HEK293 (cell line): ENCODE results near the gene KHDRBS2.

Experiments used
- CTCF ChIP-seq: fragments of 450-650 bp; formaldehyde crosslinking; IDR thresholded peaks from 2 replicates; pipeline ENCODE4 v1.5.1; 2016; ENCODE audit warnings: missing biosample characterization, missing genetic modification characterization
- KLF17 ChIP-seq: fragments of 450-650 bp; formaldehyde crosslinking; IDR thresholded peaks from 2 replicates; pipeline ENCODE4 v1.5.1; 2016; ENCODE audit warnings: missing biosample characterization, missing genetic modification characterization
- ZNF112 ChIP-seq: fragments of 450-650 bp; formaldehyde crosslinking; IDR thresholded peaks from 2 replicates; pipeline ENCODE4 v1.5.0; 2017; ENCODE audit warnings: missing biosample characterization, missing genetic modification characterization
- ZNF398 ChIP-seq: fragments of 450-650 bp; formaldehyde crosslinking; IDR thresholded peaks from 2 replicates; pipeline ENCODE4 v1.5.1; 2017; ENCODE audit warnings: missing biosample characterization, missing genetic modification characterization

- TF ChIP-seq ZNF112 (tag by site-specific recombination) (no peak), KLF17 (tag by site-specific recombination) (no peak), ZNF398 (tag by site-specific recombination) (no peak), CTCF (tag by site-specific recombination) (no peak)
Observed at GRCh38 chr6:62059901-62060300, 226.1 kb downstream of the KHDRBS2 start.
